HS-27A (cell line): Measurements from ENCODE around the gene STK36.
A peak's percentile ranks its signal among the peaks of the same experiment; 100 is the strongest.

ENCODE experiments used
- DNase-seq: peaks from one replicate; pipeline ENCODE4 v3.0.0-alpha.2; 2012; ENCODE audit warnings: low read depth, missing footprints

Gene STK36

GRCh38 chr2:218659988-218660358 is 11.9 kb upstream of the STK36 start:
- DNase-seq: no peak

DNA sequence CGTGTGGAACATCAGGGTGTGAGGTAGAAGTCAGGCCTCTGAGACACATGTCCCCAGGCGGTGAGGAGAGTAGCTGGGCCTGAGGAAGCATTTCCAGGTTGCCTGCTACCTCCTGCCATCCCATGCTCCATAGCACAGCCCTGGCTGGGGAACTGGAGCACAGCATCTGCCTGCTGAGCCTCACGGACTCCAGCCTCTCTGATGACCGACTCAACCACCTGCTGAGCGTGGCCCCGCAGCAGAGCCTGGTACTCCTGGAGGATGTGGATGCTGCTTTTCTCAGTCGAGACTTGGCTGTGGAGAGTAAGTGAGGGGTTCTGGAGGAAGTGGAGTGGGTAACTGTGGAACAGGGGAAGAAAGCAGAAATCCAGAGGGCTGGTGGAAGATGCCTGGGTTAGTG is 9.5 kb upstream of the STK36 start:
- no peak for DNase-seq

DNA sequence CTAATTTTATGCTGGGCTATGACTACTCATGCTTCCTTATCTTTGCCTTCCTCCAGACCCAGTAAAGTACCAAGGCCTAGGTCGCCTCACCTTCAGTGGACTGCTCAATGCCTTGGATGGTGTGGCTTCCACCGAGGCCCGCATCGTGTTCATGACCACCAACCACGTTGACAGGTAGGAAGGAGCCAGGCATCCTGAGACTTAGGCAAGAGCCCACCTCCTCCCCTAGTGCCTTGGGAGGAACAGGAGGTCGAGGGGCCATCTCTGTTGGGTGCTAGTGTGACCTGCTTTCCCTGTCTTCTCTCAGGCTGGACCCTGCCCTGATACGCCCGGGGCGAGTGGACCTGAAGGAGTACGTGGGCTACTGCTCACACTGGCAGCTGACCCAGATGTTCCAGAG is 9.1 kb upstream of the STK36 start:
- DNase-seq: no peak

DNA sequence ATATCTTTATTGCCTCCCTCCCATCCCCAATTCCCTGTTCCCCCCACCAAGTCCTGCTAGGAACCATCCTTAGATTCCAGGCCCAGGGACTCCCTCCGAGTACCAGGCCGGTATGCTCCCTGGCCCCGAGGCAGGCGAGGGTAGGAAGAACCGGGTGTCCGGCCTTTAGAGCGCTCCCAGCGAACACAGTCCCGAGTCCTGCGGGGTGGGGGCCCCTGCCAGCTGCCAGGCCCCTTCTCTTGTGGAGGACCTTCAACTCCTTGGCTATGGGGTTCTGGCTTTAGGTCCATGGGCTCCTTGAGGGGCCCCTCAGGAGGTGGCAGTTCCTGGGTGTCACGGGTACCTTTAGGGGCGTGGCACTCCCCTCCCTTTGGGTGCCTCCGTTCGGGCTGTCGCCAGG is 8.0 kb upstream of the STK36 start:
- no peak for DNase-seq

DNA sequence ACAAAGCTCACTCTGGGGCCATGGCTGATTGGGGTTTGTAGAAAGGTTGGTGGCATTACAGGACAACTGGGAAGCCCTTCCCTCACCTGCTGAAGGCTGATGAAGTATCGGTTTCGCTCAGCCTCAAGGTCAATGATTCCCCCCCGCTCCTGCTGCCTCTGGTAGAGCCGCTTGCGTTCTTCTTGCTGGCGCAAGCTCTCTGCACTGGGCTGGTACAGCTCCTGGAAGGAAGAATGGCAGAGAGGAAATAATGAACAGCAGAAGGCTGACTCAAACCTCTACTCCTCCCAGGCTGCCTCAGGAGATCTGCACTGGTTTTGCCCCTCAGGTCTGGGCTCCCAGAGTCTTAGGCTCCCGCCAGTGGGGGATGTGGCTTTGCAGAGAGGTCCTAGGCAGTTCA is 7.2 kb upstream of the STK36 start:
- DNase-seq: no peak

DNA sequence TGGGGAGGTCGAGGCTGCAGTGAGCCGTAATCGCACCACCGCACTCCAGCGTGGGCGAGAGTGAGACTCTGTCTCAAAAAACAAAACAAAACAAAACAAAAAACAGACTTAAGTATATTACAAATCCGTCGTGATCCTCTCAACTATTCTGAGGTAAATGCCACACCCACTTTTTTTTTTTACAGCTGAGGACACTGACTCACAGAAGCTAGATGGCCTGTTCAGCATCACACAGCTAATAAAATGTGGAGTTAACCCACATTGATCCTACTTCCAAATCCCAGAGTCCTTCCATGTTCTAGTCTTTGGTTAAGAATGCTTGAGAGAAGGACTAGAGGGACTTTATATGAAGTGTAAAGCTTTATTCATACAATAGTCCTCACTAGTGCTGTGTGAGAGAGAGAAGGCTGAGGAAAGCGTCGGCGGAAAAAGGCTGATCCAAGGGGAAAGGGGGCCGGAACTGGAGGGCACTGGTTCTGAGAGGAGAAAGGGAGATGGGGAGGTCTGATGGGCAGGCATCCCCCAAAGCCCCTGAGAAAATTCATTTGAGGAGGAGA is 711 bp upstream of the STK36 start:
- DNase-seq: no peak

GRCh38 chr2:218679119-218679518 is 7.2 kb downstream of the STK36 start:
- no peak for DNase-seq

- no peak for DNase-seq
These were observed 8.2 kb downstream of the STK36 start for GRCh38 chr2:218680061-218680460.

DNA sequence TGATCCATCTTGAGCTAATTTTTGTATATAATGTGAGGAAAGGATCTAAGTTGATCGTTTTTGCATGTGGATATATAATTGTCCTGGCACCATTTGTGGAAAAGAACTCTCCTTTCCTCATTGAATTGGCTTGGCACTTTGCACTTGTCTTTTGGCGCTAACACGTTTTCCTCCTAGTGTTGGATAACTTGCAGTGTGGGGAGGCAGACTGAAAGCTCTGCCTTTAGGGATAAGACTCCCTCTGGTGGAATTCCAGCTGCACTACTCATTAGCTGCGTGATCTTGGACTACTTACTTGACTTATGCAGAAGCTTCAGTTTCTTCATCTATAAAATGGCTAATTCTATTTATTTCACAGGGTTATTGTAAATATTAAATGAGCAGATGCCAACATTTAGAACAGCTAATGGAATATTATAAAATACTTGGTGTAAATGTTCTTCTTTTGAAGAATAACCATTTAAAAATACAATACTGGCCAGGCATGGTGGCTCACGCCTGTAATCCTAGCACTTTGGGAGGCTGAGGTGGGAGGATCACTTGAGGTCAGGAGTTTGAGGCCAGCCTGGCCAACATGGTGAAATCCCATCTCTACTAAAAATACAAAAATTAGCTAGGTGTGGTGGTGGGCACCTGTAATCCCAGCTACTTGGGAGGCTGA is 15.6 kb downstream of the STK36 start:
- peak; percentile 1 for DNase-seq

DNA sequence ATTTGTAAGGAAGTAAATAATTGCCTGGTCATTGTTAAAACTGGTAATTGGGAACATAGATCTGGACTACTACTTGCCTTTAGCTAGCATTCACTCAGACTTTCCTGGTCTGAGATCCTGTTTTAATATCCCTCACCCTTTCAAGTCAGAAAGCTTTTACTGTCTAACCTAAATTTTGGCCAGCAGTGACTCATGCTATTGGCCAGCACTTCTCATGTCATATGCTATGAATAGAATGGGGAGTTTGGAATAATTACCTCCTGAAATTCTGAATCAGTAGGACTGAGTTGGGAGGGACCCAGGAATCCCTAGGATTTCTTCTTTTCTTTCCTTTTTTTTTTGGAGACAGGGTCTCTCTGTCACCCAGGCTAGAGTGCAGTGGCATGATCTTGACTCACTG is 19.3 kb downstream of the STK36 start:
- DNase-seq: no peak

DNA sequence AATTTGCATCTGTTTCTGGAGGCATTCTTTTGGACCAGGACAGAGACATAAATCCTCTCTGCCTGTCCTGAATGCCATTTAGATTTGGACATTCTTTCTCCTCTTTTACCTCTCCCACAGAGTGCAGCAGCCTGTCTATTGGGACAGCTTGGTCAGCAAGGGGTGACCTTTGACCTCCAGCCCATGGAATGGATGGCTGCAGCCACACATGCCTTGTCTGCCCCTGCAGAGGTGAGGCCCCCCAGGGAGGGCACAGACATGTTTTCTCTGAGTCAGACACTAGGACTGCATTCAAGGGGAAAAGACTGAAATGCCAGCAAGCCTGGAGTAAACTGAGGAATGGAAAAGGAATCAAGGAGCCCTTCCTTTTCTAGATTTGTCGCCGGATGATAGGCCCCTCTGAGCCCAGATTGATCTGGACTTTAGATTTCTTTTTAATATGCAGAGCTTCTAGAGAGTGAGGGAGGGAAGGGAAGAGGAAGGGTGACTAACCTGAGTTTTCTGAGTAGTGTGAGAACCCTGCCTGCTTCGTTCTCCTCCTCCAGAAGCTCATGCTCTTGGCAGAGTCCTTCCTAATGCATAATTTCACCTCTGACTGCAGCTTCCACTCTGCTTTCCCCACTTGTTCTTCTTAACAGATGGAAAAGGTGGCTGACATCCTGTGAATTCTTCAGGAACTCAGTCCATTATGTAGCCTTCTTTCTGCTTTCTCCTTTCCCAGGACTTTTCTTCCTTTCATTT is 22.7 kb downstream of the STK36 start:
- DNase-seq: no peak

DNA sequence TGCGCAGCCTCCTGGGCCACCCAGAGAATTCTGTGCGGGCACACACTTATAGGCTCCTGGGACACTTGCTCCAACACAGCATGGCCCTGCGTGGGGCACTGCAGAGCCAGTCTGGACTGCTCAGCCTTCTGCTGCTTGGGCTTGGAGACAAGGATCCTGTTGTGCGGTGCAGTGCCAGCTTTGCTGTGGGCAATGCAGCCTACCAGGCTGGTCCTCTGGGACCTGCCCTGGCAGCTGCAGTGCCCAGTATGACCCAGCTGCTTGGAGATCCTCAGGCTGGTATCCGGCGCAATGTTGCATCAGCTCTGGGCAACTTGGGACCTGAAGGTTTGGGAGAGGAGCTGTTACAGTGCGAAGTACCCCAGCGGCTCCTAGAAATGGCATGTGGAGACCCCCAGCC is 27.0 kb downstream of the STK36 start:
- DNase-seq: no peak

DNA sequence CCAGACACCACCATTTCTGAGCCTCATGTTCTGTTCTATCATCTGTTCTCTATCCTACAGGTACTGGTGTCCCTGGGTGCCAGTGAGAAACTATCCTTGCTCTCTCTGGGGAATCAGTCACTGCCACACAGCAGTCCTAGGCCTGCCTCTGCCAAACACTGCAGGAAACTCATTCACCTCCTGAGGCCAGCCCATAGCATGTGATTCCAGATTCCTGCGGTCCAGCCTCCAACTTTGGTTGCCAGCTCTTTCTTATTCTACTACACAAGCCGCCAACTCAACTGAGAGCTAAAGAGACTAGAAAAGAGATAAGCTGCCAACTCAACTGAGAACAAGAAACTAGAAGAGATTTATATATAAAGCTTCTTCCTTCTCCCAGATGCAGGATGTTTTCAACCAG is 29.9 kb downstream of the STK36 start:
- no peak for DNase-seq

DNA sequence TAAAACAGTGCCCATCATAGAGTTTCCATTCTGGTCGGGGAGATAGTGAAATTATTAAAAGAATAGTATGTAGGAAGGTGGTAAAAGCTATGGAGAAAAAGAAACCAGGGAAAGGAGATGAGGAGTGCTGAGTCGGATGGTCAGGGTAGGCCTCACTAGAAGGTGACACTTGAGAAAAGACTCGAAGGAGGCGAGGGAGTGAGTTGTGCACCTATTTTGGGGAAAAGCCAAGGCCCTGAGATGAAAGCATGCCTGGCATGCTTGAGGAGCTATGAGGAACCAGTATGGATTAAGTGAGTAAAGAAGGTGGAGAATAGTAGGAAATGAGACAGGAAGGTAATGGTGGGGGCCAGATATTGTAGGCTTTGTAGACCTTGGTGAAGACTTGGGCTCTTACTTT is 31.5 kb downstream of the STK36 start:
- DNase-seq: no peak

DNA sequence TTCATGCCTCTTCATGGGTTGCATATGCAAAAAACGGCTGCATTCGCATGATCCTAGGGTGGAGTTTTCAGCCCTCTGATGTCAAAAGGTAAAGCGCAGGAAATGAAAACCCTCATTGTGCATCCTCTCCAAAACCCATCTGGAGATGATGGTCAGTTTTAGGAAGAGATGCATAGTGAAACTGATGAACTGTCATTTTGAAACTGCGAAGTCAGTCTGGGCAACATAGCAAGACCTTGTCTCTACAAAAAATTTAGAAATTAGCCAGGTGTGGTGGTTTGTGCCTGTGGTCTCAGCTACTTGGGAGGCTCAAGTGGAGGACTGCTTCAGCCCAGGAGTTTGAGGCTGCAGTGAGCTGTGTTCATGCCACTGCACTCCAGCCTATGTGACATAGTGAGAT is 36.2 kb downstream of the STK36 start:
- DNase-seq: no peak

- DNase-seq: no peak
These were observed 38.0 kb downstream of the STK36 start for GRCh38 chr2:218709908-218710307.

DNA sequence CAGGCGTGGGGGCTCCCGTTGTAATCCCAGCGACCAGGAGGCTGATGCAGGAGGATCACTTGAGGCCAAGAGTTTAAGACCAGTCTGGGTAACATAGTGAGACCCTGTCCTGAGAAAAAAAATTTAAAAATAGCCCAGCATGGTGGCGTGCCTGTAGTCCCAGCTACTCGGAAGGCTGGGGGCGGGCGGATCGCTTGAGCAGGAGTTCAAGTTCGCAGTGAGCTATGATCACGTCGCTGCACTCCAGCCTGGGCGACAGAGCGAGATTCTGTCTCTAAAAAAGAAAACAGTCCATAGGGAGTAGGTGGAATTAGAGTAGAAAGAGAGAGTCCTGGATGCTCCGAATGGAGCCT is 38.4 kb downstream of the STK36 start:
- no peak for DNase-seq

DNA sequence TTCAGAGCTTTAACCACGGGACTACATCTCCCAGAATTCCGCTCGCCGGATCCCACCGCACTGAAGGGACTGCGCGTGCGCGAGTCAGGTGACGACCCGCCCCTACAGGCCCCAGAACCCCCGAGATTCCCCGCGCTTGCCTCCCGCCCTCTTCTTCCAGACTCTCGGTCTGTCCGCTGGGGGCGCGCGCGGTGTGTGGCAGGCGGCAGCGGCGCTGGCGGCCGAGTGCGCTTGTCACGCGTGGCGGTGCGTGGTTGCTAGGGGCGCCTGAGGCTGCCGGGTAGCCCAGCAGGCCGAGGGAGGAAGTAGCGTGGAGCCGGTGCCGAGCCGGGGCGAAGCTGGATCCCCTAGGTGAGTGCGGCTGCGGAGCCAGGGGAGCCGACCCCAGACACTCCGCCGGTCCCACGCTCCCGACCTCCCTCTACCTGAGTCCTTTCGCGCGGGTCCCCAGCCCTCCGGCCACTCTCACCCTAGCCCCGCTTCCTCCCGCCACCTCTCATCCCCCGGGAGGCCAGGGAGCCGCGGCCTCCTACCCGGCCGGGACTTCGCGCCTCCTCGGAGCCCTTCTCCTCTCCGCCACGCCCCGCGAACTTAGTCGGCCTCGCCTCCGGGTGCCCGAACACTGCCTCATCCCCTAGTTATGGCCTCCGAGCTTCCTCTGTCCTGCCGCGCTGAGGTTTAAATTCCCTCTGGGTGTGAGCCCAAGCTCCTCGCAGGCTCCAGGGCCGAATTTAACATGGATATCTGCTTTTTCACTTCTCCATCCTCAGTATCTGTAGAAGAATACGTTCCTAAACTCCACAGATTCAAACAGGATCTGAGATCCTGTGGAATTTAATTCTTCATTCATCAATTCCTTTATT is 39.0 kb downstream of the STK36 start, which contains the start of gene TTLL4:
Gene TTLL4, plus strand, starts transcription at position 149 of the 863 bp plus-strand sequence. CDS start 26,842 bp downstream, outside the sequence.
- peak; percentile 76 for DNase-seq

DNA sequence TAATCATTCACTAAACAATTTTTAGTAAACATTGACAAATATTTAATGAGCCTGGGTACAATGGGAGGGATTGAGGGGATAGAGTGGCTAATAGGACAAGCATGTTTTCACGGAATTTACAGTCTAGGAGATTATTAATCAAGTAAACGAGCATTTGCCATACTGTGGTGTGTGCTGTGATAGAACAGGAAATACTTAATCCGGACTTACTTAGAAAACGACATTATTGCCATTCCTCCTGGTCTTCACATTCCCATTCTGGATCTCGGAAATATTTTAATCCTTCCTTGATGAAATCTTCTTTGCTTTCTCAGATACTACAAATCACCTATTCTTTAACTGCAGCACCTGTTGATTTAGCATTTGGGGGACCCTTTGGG is 39.7 kb downstream of the STK36 start:
- DNase-seq: peak; percentile 2

- DNase-seq: no peak
These were observed 42.0 kb downstream of the STK36 start for GRCh38 chr2:218713922-218714321.

DNA sequence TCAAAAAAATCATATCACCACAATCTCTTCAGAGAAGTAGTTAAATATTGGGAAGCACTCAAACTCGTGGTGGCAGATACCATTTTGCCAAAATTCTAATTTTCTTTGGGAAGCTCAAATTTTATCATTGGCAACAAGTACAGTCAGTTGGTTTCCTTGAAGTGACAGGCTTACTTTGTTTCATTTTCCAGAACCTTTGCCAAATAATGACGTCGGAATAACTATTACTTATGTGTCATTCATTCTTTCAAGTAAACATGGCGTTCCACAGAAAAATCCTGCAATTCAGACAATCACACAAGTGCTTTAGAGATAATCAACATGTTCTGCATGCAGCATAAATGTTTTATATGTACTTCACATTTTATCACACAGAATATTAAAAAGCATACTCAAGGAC is 44.2 kb downstream of the STK36 start:
- no peak for DNase-seq

- no peak for DNase-seq
These were observed 45.4 kb downstream of the STK36 start for GRCh38 chr2:218717262-218717661.

- no peak for DNase-seq
These were observed 46.2 kb downstream of the STK36 start for GRCh38 chr2:218718058-218718457.
